ENCODE results near the gene PAPPA.

- TF ChIP-seq CTCF (IDR thresholded peaks at IDR 0.05) (no peak), EP300 (IDR thresholded peaks at IDR 0.05) (no peak)
These were observed 179.7 kb downstream of the PAPPA start for GRCh38 chr9:116333254-116333653.

Data from esophagus muscularis mucosa (tissue), 3 donors.